ENCODE data around the gene MSMB. TPM values are rescaled to one million over a fixed set of nuclear protein-coding genes. Genes with fewer than 3 reads are reported as not detected.

MSMB gene
- total RNA-seq, 2 experiments from 2014 or later: not detected

DNA sequence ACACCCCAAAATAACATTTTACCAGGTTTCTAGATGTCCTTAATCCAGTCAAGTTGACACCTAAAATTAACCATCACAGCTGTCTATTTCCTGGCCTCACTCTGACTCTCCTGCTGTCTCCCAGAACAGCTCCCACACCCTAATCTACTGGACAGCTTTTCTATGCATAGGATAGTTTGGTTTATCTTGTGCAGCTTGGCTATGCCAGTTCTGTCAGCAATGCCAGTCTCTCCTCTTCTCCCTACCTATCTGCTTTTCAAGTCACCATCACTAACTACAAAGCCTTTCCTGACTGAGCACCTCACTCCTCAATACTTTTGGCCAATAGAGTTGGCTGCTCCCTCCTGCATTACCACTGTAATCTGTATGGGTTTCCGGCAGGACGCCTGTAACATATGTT, 20.7 kb downstream of the MSMB start:
- Histone ChIP-seq H3K4me1 (ENCODE audit: insufficient read depth, low read length, poor library complexity, severe bottlenecking) (peaks cover 42% of the 10 kb centered on the region), H3K4me2 (ENCODE audit: low read length) (no peak overlapping the region)
- POLR2A ChIA-PET: interaction anchor here (0.6 kb wide), 1 partner anchor 363 kb away, joined by 4 read pairs; no protein-coding TSS in a partner anchor

GRCh38 chr10:46024948-46025347, 21.1 kb downstream of the MSMB start:
- no peak overlapping the region for H3K27ac ChIP-seq (ENCODE audit: low read depth, low read length, poor library complexity, severe bottlenecking)

More for the DNA sequence above, 20.7 kb downstream of the MSMB start:
- CTCF ChIA-PET (ENCODE audit: unreplicated experiment): no interaction called here
- Histone ChIP-seq H3K4me3 (ENCODE audit: low read depth, low read length, poor library complexity, severe bottlenecking) (no peak overlapping the region), H2AFZ (ENCODE audit: low read length) (no peak overlapping the region), H3K79me2 (ENCODE audit: insufficient read depth, low read depth, low read length) (peaks cover 98% of the 10 kb centered on the region), H3K9me3 (ENCODE audit: low read length) (no peaks in the 10 kb centered on the region), H3K36me3 (ENCODE audit: insufficient read depth, low read length) (peaks cover 39% of the 10 kb centered on the region), H3K27ac (ENCODE audit: low read depth, low read length, poor library complexity, severe bottlenecking) (no peak overlapping the region), H4K20me1 (ENCODE audit: insufficient read depth, low read length) (peaks cover 47% of the 10 kb centered on the region), H3K9me2 (ENCODE audit: insufficient read depth, low read length) (no peaks in the 10 kb centered on the region)
- BruUV-seq (replicated peaks): no TSS peak
- intact Hi-C loops (cut with micrococcal nuclease; ENCODE audit: unreplicated experiment): loop anchor here (5.0 kb wide), 2 partner anchors 257 to 788 kb away; no protein-coding TSS in a partner anchor
- no peak for TF ChIP-seq CTCF (conservative IDR thresholded peaks at IDR 0.05; ENCODE audit: low read length)
- no peak for TF ChIP-seq EZH2phosphoT487 (IDR thresholded peaks at IDR 0.05; ENCODE audit: borderline replicate concordance, low read depth, low read length)
- DNase-seq (ENCODE audit: low spot score): no peak

More at GRCh38 chr10:46024948-46025347, 21.1 kb downstream of the MSMB start:
- H3K4me3 ChIP-seq (ENCODE audit: low read depth, low read length, poor library complexity, severe bottlenecking): no peak overlapping the region
- peaks cover 39% of the 10 kb centered on the region for H3K36me3 ChIP-seq (ENCODE audit: insufficient read depth, low read length)
- BruUV-seq (replicated peaks): no TSS peak
- H3K9me2 ChIP-seq (ENCODE audit: insufficient read depth, low read length): no peaks in the 10 kb centered on the region
- POLR2A ChIA-PET: interaction anchor here (0.8 kb wide), 1 partner anchor 19 kb away, joined by 3 read pairs; no protein-coding TSS in a partner anchor
- no peaks in the 10 kb centered on the region for H3K9me3 ChIP-seq (ENCODE audit: low read length)
- no peak for DNase-seq (ENCODE audit: low spot score)
- peaks cover 46% of the 10 kb centered on the region for H4K20me1 ChIP-seq (ENCODE audit: insufficient read depth, low read length)
- peaks cover 100% of the 10 kb centered on the region for H3K79me2 ChIP-seq (ENCODE audit: insufficient read depth, low read depth, low read length)
- intact Hi-C loops (cut with micrococcal nuclease; ENCODE audit: unreplicated experiment): loop anchor here (5.0 kb wide), 3 partner anchors 43 to 788 kb away; no protein-coding TSS in a partner anchor
- no peak for TF ChIP-seq CTCF (conservative IDR thresholded peaks at IDR 0.05; ENCODE audit: low read length)
- TF ChIP-seq EZH2phosphoT487 (IDR thresholded peaks at IDR 0.05; ENCODE audit: borderline replicate concordance, low read depth, low read length): no peak
- CTCF ChIA-PET (ENCODE audit: unreplicated experiment): no interaction called here
- H3K4me1 ChIP-seq (ENCODE audit: insufficient read depth, low read length, poor library complexity, severe bottlenecking): peaks cover 47% of the 10 kb centered on the region
- no peak overlapping the region for H2AFZ ChIP-seq (ENCODE audit: low read length)
- no peak overlapping the region for H3K4me2 ChIP-seq (ENCODE audit: low read length)
